GM19455 (cell line): ENCODE data around the gene CDH20.

Experiments
- ATAC-seq: cut with Tn5 transposase; IDR thresholded peaks from one replicate; pipeline ENCODE4 v1.9.1; 2021; ENCODE audit not compliant: unreplicated experiment

Gene CDH20

GRCh38 chr18:61528961-61529360 is 195.7 kb downstream of the CDH20 start:
- no peak for ATAC-seq

- no peak for ATAC-seq
Measured at GRCh38 chr18:61530681-61531080, 197.5 kb downstream of the CDH20 start.

- ATAC-seq: no peak
Measured at GRCh38 chr18:61531182-61531581, 198.0 kb downstream of the CDH20 start.

- ATAC-seq: no peak
Measured at GRCh38 chr18:61531891-61532290, 198.7 kb downstream of the CDH20 start.

GRCh38 chr18:61535401-61535800 is 202.2 kb downstream of the CDH20 start:
- ATAC-seq: no peak

- no peak for ATAC-seq
Measured at GRCh38 chr18:61541673-61542072, 208.4 kb downstream of the CDH20 start.

- ATAC-seq: no peak
Measured at GRCh38 chr18:61542596-61542995, 209.4 kb downstream of the CDH20 start.

- no peak for ATAC-seq
Measured at GRCh38 chr18:61543518-61543917, 210.3 kb downstream of the CDH20 start.

- ATAC-seq: no peak
Measured at GRCh38 chr18:61544178-61544577, 210.9 kb downstream of the CDH20 start.

GRCh38 chr18:61545281-61546245 is 212.3 kb downstream of the CDH20 start:
- ATAC-seq: no peak

GRCh38 chr18:61546590-61546989 is 213.4 kb downstream of the CDH20 start:
- no peak for ATAC-seq

GRCh38 chr18:61549416-61549815 is 216.2 kb downstream of the CDH20 start:
- ATAC-seq: no peak

- no peak for ATAC-seq
Measured at GRCh38 chr18:61549889-61550288, 216.7 kb downstream of the CDH20 start.

GRCh38 chr18:61551586-61551985 is 218.4 kb downstream of the CDH20 start:
- peak; percentile 69 for ATAC-seq

- no peak for ATAC-seq
Measured at GRCh38 chr18:61553045-61553659, 219.9 kb downstream of the CDH20 start.

- no peak for ATAC-seq
Measured at GRCh38 chr18:61554117-61554776, 221.0 kb downstream of the CDH20 start.

GRCh38 chr18:61554946-61555361 is 221.7 kb downstream of the CDH20 start:
- no peak for ATAC-seq

- no peak for ATAC-seq
Measured at GRCh38 chr18:61556316-61556715, 223.1 kb downstream of the CDH20 start.

GRCh38 chr18:61556862-61557261 is 223.6 kb downstream of the CDH20 start:
- ATAC-seq: no peak

- ATAC-seq: no peak
Measured at GRCh38 chr18:61569176-61569892, 236.1 kb downstream of the CDH20 start.

- no peak for ATAC-seq
Measured at GRCh38 chr18:61570070-61570469, 236.8 kb downstream of the CDH20 start.
